Testis (tissue), 3 donors: ENCODE results near the gene SIX6. TPM values are rescaled to one million over a fixed set of nuclear protein-coding genes. Genes with fewer than 3 reads are reported as not detected.

Source experiments
- DNase-seq: peaks from one replicate; pipeline ENCODE4 v3.0.0-alpha.2; 2019
- H3K27ac ChIP-seq, 2 donors: fragments of 200-600 bp; sonication (generic); one replicate each; pipeline ENCODE4 v1.5.1; 2019
- H3K27me3 ChIP-seq: fragments of 200-600 bp; sonication (generic); one replicate; pipeline ENCODE4 v1.5.1; 2019
- H3K36me3 ChIP-seq: fragments of 200-600 bp; sonication (generic); one replicate; pipeline ENCODE4 v1.5.1; 2017; ENCODE audit warnings: low read depth; ENCODE audit errors: missing control alignments
- H3K4me1 ChIP-seq: fragments of 200-600 bp; sonication (generic); one replicate; pipeline ENCODE4 v1.5.1; 2019
- H3K4me3 ChIP-seq, 2 donors: fragments of 200-600 bp; sonication (generic); one replicate each; pipeline ENCODE4 v1.5.1; 2017 to 2019
- H3K9me3 ChIP-seq: fragments of 200-600 bp; sonication (generic); one replicate; pipeline ENCODE4 v1.5.1; 2017
- CTCF ChIP-seq, 3 experiments: fragments of 450-650 bp in 2 of 3; fragments of 200-600 bp in 1 of 3; sonication (generic) in 1 of 3; IDR thresholded peaks; one replicate each; pipeline ENCODE4 v1.5.1; 2016 to 2019; ENCODE audit warnings: antibody characterized with exemption in 3 of 3, mild to moderate bottlenecking in 2 of 3, moderate library complexity in 1 of 3
- POLR2A ChIP-seq: fragments of 450-650 bp; IDR thresholded peaks from one replicate; pipeline ENCODE4 v1.6.1; 2017; ENCODE audit warnings: antibody characterized with exemption, mild to moderate bottlenecking, moderate library complexity
- WGBS, 2 donors: methylation state at CpG; one replicate each; pipeline ENCODE4 v1.1.5; 2018; 5-methylcytosine and 5-hydroxymethylcytosine counted together
- intact Hi-C: fragments of 100-400 bp; cut with DNase I; formaldehyde crosslinking; loops from one replicate; pipeline ENCODE4 v1.15.1; 2023; ENCODE audit warnings: low total_unique reads
- polyA plus RNA-seq: library from polyadenylated mRNA; stranded (reverse); fragments of 350-450 nt; fragmentation: Illumina TruSeq; extraction: RNeasy Lipid Tissue Mini Kit (QIAGEN cat#74804); gene quantifications from one replicate; pipeline ENCODE4 v1.2.3, GENCODE V29; 2014; ENCODE audit warnings: low read depth, low replicate concordance; ENCODE audit not compliant: insufficient read depth
- total RNA-seq, 2 donors: library from RNA; depleted of rRNA; stranded (reverse); fragments of >200 nt; gene quantifications; one replicate each; pipeline ENCODE4 v1.2.3, GENCODE V29; 2016

Gene SIX6
- total and polyA plus RNA-seq, 3 donors from 2014 or later = 0.17 to 0.39 (median 0.31) TPM

- H3K4me1 ChIP-seq = peaks cover 6% of the 10 kb centered on the region
- H3K27ac ChIP-seq = no peak overlapping the region
- peaks cover 4% of the 10 kb centered on the region for H3K27me3 ChIP-seq
- whole genome bisulfite sequencing, 2 donors = 18 to 27% methylated on average over 2 of the region's 2 CpGs
- no peak for DNase-seq
- TF ChIP-seq CTCF (IDR thresholded peaks at IDR 0.05) = no peak
- TF ChIP-seq POLR2A = no peak
- H3K36me3 ChIP-seq = no peaks in the 10 kb centered on the region
- H3K4me3 ChIP-seq = no peak overlapping the region
- H3K9me3 ChIP-seq = no peaks in the 10 kb centered on the region
- intact Hi-C loops = no loop called here
Observed at GRCh38 chr14:60487211-60487610, 21.7 kb upstream of the SIX6 start.

- no peak overlapping the region for H3K27ac ChIP-seq
- no peak for DNase-seq
- no peaks in the 10 kb centered on the region for H3K9me3 ChIP-seq
- TF ChIP-seq POLR2A = no peak
- no peak for TF ChIP-seq CTCF (IDR thresholded peaks at IDR 0.05)
- no peak overlapping the region for H3K4me3 ChIP-seq
- intact Hi-C loops = no loop called here
- H3K36me3 ChIP-seq = no peaks in the 10 kb centered on the region
- peaks cover 6% of the 10 kb centered on the region for H3K4me1 ChIP-seq
- peaks cover 4% of the 10 kb centered on the region for H3K27me3 ChIP-seq
Observed at GRCh38 chr14:60488175-60488574, 20.8 kb upstream of the SIX6 start.

GRCh38 chr14:60490270-60490669 lies 18.7 kb upstream of the SIX6 start:
- H3K9me3 ChIP-seq = no peaks in the 10 kb centered on the region
- 88 to 89% methylated on average over 3 of the region's 3 CpGs for WGBS, 2 donors
- no peak overlapping the region for H3K4me3 ChIP-seq
- H3K27me3 ChIP-seq = peaks cover 4% of the 10 kb centered on the region
- intact Hi-C loops = no loop called here
- peaks cover 6% of the 10 kb centered on the region for H3K4me1 ChIP-seq
- H3K36me3 ChIP-seq = no peaks in the 10 kb centered on the region
- no peak overlapping the region for H3K27ac ChIP-seq
- no peak for TF ChIP-seq CTCF (IDR thresholded peaks at IDR 0.05)
- TF ChIP-seq POLR2A = no peak
- no peak for DNase-seq

GRCh38 chr14:60495946-60496345 lies 13.0 kb upstream of the SIX6 start:
- intact Hi-C loops = no loop called here
- WGBS, 2 donors = 63 to 76% methylated on average over 1 of the region's 1 CpG
- TF ChIP-seq CTCF (IDR thresholded peaks at IDR 0.05) = no peak
- no peak for TF ChIP-seq POLR2A
- DNase-seq = no peak
- Histone ChIP-seq H3K4me3 (no peak overlapping the region), H3K27me3 (no peaks in the 10 kb centered on the region), H3K4me1 (no peaks in the 10 kb centered on the region), H3K9me3 (no peaks in the 10 kb centered on the region), H3K36me3 (no peaks in the 10 kb centered on the region), H3K27ac (no peak overlapping the region)

GRCh38 chr14:60502541-60502940 lies 6.4 kb upstream of the SIX6 start:
- Histone ChIP-seq H3K9me3 (no peaks in the 10 kb centered on the region), H3K36me3 (no peaks in the 10 kb centered on the region), H3K27ac (no peak overlapping the region), H3K27me3 (no peaks in the 10 kb centered on the region), H3K4me1 (peaks cover 5% of the 10 kb centered on the region), H3K4me3 (no peak overlapping the region)
- intact Hi-C loops = no loop called here
- TF ChIP-seq POLR2A (no peak), CTCF (IDR thresholded peaks at IDR 0.05) (no peak)
- no peak for DNase-seq
